C4-2B (cell line): ENCODE measurements around the gene ERBB4.

Experiments
- H3K27ac ChIP-seq: fragments of 450-650 bp; 2 replicates; pipeline ENCODE4 v1.5.1; 2017
- ZFX ChIP-seq: fragments of 450-650 bp; IDR thresholded peaks from 2 replicates; pipeline ENCODE4 v1.6.1; 2017
- TF ChIP-seq, protein P1 (sequence below): fragments of 450-650 bp; conservative IDR thresholded peaks from 2 replicates; pipeline ENCODE4 v1.5.1; 2017; ENCODE audit warnings: mild to moderate bottlenecking

The ERBB4 gene

DNA sequence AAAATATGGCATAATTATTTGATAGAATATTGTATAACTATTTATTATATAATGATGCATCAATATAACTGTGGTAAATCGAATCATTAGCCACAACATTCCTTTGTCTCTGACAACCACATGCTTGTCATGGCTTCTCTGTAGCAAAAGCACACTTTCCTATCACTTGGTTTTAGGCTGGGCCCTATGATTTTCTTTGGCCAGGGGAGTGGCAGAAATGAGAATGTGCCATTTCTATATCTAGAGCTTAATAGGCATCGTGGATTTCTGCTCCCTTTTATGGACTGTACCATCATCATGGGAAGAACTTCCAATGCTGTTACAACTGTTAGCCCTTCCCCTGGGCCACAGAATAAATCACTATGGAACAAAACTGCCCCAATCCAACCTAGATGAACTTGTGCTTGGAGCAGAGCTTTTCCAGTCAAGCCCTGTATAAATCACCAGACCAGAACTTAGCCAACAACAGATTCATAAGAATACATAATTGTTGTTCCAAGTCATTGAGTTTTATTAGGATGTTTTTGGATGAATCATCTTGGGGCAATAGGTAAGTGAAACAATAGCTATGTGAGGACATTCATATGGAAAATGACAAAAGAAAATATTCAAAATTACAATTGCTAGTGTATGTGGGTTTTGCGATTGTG lies 715.8 kb downstream of the ERBB4 start:
- no peak overlapping the region for H3K27ac ChIP-seq

DNA sequence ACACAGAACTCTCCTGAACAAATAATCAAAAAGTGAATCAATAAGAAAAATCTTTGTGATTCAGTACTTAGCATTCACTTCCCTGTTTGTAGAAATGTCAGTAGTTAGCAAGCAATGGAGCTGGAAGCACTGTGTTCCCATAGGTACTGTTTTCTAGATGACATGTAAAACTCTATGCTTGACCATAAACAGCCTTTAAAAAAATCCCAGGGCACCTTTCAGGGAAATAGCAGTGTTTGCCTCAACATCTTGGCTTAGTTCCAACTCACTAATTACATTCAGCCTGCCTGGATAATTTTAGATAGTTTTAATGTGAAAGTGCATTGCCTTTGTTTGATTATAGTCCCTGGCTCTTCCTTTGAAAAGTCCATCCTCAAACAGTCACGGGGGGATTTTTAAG lies 721.8 kb downstream of the ERBB4 start:
- no peak for TF ChIP-seq ZFX
- TF ChIP-seq, protein P1, sequence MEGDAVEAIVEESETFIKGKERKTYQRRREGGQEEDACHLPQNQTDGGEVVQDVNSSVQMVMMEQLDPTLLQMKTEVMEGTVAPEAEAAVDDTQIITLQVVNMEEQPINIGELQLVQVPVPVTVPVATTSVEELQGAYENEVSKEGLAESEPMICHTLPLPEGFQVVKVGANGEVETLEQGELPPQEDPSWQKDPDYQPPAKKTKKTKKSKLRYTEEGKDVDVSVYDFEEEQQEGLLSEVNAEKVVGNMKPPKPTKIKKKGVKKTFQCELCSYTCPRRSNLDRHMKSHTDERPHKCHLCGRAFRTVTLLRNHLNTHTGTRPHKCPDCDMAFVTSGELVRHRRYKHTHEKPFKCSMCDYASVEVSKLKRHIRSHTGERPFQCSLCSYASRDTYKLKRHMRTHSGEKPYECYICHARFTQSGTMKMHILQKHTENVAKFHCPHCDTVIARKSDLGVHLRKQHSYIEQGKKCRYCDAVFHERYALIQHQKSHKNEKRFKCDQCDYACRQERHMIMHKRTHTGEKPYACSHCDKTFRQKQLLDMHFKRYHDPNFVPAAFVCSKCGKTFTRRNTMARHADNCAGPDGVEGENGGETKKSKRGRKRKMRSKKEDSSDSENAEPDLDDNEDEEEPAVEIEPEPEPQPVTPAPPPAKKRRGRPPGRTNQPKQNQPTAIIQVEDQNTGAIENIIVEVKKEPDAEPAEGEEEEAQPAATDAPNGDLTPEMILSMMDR: no peak
- no peak overlapping the region for H3K27ac ChIP-seq

More for the DNA sequence above, 715.8 kb downstream of the ERBB4 start:
- TF ChIP-seq ZFX: no peak
- TF ChIP-seq, protein P1: no peak

DNA sequence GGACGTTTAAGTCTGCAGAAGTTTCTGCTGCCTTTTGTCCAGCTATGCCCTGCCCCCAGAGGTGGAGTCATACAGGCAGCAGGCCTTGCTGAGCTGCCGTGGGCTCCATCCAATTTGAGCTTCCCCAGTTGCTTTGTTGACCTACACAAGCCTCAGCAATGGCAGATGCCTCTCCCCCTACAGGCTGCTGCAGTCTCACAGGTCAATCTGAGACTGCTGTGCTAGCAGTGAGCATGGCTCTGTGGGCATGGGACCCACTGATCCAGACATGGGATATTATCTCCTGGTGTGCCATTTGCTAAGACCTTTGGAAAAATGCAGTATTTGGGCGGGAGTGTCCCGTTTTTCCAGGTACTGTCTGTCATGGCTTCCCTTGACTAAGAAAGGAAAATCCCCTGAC lies 726.0 kb downstream of the ERBB4 start:
- TF ChIP-seq, protein P1: no peak
- no peak overlapping the region for H3K27ac ChIP-seq

DNA sequence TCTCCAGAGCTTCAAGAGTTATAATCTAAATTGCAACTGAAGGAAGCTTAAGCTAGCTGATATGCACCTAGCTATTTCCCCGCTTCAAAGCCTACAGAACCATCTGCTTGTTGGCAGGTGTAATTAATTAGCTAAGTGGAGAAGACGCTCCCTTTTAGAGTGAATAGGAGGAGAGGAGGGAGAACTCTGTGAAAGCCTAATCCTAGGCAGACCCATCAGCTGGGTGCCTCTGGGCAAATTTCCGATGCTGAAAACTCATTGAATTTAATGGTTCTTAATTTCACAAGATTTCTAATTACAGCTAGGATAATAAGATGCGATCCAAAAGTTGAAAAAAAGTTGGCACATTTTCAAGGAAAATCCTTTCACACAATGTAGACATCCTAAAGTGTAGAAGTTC lies 735.9 kb downstream of the ERBB4 start:
- TF ChIP-seq ZFX: no peak
- TF ChIP-seq, protein P1: no peak
- H3K27ac ChIP-seq: no peak overlapping the region

DNA sequence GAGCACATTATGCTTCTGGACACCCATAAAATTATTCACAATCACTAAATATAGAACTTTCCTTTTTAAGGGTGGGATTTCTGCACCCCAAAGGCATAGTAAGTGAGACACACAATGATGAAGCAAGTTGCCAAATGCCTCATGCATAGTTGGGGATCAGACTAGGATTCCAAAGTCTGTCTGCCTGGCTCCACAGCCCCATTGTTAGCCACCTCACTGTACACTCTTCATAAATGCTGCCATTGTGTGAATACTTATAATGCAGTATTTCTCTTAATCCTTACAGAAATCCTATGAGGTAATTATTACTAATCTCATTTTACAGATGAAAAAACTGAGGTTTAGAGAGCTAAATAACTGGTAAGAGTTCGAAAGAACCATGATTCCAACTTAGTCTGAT lies 738.6 kb downstream of the ERBB4 start:
- H3K27ac ChIP-seq: no peak overlapping the region
- TF ChIP-seq ZFX: no peak
- TF ChIP-seq, protein P1: no peak

DNA sequence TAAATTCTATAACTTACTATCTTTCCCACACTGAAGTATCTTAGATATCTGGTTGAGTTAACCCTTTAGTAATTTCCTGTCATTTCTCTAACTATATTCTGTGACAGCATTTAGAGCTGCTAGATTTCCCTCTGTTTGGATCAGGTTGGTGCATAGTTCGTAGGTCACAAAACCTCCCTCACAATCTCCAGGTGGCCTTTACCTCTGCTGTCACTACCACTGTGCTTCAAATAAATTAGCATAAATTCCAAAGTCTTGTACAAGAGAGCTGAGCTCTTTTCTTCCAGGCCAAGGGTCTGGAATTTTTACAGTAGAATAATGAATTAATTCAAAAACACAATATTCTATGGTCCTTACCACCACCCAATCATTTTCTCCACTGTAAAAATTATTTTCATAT lies 739.7 kb downstream of the ERBB4 start:
- TF ChIP-seq ZFX: no peak
- TF ChIP-seq, protein P1: no peak
- H3K27ac ChIP-seq: no peak overlapping the region

DNA sequence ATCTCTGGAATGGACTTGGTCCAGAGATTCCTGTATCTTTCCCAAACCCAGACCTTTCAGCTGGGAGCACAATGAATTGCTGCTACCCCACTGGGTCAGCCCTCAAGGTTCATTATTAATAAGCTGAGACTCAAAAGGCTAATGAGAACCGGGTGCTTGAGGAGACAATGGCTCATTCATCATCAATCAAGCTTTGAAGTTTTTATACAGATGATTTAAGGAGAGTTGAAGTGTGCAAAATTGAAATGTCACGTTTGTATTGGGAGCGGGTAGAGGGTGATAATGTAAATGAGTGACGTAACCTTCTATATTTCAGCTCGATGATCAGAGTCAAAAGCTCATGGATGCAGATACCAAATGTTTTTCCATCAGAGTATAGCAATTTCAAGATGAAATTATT lies 744.9 kb downstream of the ERBB4 start:
- TF ChIP-seq, protein P1: no peak
- TF ChIP-seq ZFX: no peak
- no peak overlapping the region for H3K27ac ChIP-seq
